GM19324 (cell line): ENCODE data around the gene PDIA6.
"Not testable (repeated sequence)": the region's sequence is repeated elsewhere in the genome, so short reads cannot be mapped to it uniquely, and the experiment has no call there.

Experiments used
- ATAC-seq: cut with Tn5 transposase; IDR thresholded peaks from one replicate; pipeline ENCODE4 v1.9.1; 2021; ENCODE audit warnings: mild to moderate bottlenecking, moderate library complexity; ENCODE audit not compliant: unreplicated experiment, low FRiP score

The PDIA6 gene

GRCh38 chr2:10834068-10834655 is 21.6 kb upstream of the PDIA6 start:
- no peak for ATAC-seq

DNA sequence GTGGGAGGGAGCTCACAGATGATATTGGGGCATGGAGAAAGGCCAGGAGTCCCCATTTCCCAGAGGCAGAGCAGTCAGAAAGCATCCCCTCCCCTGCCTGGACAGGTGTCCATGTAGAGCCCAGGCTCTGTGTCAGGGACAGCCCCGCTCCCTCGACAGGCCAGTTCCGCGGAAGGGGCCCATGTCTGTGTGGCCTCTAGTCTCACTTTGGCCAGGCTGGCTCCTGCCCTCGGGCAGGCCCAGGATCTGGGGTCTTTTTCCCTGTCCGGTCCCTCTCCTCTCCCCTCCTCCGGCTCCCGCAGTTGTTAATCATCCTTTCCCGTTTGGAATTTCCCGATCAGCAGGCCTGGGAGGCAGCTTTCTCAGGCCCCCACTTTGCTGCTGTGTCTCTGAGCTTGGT is 20.4 kb upstream of the PDIA6 start:
- no peak for ATAC-seq

DNA sequence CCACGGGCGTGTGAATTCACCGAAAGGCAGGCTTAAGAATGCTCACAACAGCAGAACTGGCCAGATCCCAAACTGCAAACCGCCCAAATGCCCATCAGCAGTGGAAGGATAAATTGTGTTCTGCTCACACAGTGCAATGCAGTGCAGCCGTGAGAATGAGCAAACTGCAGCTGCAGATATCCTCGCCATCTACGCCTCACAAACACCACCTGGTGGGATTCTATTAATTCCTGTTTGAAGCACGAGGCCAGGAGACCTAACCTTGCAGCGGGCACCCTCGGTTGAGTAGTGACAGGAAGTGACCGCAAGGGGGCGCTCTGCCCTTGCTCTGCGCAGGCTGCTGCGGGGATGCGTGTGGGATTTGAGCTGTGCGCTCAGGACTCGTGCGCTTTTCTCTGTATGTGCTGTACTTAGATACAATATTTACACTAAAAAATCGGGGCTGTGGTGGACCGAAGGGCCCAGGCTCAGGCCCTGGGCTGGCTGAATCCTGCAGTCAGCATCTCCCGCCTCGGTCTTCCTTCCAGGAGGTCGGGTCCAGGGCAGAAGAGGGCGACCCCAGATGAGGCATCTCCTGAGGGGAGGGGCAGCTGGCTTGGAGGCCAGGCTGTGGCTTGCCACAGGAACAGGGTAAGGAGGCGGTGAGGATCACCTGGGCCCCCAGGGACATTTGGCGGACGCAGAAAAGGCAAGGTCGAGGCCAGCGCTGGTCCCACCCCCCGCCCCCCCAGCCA is 19.8 kb upstream of the PDIA6 start:
- ATAC-seq: peak; percentile 72

GRCh38 chr2:10831400-10831985 is 18.9 kb upstream of the PDIA6 start:
- no peak for ATAC-seq

DNA sequence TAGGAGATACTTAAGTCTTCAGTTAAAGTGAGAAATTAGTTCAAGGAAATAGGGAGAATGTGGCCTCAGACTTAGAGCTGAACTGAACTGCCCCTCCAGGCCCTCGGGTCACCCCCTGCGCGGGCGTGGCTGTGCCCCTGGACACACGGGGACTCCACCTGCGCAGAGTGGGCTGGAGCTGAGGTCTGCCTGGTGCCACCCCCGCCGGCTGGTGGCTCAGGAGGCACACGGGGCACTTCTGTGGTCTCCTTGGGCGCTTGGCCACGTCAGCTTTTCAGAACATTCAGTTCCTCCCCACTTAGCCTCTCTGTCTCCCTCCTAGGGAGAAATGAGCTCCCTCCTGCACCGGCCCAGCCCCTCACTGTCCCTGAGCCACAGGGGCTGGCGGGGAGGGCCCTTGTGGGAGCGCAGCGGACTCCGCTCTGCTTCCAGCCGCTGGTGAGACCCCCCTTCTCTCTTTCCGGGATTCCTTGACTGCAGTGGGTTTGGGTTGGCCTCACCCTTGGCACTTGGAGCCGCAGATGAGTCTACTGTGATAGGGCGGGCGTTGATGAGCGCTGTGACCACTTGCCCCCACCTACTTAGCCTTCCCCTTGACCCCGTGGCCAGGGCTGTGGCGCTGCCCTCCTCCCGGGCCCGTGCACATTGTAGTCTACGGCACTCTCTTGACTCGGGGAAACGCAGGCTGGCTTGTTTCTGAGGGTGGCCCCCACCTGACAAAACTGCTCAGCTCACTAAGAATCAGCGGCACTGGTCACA is 18.2 kb upstream of the PDIA6 start:
- ATAC-seq: no peak

DNA sequence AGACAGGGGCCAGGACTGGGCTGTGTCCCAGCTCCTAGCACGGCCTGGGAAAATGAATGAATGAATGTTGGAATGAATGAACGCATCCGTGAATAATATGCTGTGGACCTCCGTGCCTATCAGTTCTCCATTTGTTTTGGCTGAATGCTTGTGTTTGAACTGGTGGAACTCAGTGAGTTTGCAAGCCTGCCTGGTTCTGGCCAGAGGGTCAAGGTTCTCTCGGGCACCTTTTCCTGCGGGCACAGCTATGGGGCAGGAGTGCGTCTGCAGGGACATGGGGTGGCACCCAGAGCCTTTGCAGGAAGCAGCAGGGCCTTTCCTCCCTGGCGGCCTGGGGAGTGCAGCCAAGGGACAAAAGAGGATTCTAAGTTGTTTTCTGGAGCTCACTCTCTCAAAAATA is 17.6 kb upstream of the PDIA6 start:
- ATAC-seq: no peak

DNA sequence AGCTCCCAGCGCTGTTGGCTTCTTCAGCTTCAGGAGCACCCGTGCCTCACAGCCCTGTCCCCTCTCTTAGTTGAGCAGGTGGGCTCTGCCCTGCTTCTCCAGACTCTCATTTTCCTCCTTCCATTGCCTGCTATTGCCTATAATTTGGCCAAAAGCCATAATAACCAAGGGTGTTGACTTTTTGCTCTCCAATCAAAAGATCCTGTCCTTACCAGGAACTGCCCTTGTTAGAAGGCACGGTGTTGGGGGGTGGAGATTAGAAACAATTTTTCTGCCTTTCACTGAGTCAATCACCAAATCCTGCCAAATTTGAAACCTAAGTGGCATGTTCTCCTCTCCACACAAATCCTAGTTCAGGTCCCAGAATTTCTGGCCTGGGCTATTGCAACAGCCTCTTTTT is 16.7 kb upstream of the PDIA6 start:
- no peak for ATAC-seq

DNA sequence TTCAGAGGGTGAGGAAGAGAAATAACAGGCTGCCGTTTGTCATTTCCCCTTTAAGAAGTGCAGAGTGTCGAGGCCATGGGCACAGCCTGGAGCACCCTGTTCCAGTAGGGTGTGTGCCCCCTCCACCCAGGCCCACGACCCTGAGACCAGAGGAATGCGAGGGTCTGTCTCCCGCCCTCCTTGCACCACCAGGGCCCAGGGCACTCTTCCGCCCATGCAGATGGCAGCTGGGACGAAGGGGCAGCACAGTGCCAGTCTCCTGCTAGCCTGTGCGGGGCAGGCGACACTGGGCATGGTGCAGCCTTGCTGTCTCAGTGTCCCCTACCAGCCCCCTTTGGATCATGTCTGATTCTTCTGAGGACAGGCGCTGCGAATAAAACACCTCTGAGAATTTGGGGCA is 15.8 kb upstream of the PDIA6 start:
- no peak for ATAC-seq

- no peak for ATAC-seq
Measured at GRCh38 chr2:10826625-10827024, 14.0 kb upstream of the PDIA6 start.

- ATAC-seq: no peak
Measured at GRCh38 chr2:10826026-10826425, 13.4 kb upstream of the PDIA6 start.

GRCh38 chr2:10824191-10824590 is 11.6 kb upstream of the PDIA6 start:
- ATAC-seq: no peak

DNA sequence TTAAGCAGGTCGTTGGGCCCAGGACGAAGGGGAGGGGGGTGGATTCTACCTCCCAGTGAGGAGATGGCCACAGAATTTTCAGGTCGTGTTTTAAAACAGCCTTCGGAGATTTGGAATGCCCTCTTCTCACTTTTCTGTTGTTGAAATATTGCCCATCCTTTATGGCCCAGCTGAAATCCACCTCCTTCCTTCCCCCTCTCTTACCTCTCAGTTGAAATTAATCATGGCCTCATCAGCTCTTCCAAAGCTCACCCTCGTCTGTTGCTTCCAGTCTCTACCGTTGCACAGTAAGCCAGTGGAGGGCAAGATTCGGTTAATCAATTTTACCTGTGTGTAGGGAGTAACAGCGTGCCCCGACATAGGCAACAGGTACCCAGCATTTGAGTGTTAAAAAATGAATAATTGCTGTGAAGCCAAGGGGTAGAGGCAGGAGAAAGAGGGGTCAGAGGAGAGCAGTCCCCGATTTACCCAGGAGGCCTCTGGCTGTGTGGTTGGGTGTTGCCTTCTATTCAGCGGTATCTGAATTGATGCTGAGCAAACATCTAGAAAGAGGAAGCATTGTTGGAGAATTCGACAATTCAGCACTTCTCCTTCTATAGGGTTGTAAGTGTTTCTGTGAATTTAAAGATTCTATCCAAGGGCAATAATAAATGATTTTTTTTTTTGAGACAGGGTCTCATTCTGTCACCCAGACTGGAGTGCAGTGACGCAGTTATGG is 8.6 kb upstream of the PDIA6 start:
- no peak for ATAC-seq

DNA sequence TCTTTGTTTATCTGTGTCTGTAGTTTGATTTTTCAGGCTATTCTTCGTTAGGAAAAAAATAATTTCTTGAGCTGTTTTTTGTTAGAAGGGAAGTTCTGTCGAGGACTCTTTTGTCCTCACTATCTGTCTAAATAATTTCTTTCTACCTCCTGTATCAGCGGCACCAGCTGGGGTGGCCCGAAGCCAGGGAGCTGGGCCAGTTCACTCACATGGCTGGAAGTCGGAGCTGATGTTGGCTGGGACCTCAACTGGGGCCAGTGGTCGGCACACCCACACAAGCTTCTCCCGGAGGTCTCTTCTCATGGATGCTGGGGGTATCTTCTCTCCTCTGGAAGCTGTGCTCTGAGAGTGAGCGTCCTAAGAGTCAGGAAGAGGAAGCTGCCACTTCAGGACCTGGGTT is 8.0 kb upstream of the PDIA6 start:
- ATAC-seq: no peak

DNA sequence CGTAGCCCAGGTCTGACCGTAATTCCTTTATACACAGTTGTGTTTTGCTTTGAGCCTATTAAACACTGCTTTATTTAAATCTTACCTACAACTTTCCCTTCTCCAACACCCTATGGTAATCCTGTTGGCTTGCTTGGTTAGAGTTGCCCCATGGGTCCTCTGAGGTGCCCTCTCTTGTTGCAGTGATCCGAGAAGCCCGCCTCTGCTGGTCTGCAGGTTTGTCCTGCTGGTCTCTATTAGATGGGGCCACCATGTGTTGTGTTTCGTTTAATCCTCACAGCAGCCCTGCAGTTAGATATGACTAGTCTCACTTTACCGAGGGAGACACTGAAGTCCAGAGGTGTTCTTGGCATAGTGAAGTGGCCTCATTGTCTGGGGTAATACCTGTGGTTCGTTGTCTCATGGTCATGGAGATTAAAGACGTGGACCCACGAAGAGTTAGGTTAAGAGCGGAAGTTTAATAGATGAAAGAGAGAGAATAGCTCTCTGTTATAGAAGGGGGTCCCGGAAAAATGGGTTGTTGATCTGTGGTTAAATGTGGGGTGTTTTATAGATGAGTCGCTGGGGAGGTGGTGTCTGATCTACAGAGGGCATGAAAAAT is 7.2 kb upstream of the PDIA6 start:
- no peak for ATAC-seq

GRCh38 chr2:10818984-10819383 is 6.4 kb upstream of the PDIA6 start:
- no peak for ATAC-seq

GRCh38 chr2:10818305-10818704 is 5.7 kb upstream of the PDIA6 start:
- ATAC-seq: not testable (repeated sequence)

DNA sequence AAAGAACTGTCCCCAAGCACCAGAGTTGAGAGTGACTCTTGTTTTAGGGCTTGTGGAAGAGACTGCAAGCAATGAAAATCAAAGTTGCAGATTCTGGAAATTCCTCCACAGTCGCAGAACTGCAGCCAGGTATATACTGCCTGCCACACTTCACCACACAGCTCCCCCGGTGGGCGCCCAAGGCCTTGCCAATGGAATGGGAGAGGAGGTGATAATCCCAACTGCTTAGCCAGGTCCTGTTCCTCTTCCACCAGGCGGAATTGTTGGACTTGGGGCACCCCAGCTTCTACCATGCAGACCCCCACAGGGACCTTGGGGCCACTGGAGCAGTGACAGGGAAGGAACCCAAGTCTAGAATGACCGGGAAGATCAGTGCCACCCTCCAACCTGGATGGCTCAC is 4.8 kb upstream of the PDIA6 start:
- ATAC-seq: no peak

DNA sequence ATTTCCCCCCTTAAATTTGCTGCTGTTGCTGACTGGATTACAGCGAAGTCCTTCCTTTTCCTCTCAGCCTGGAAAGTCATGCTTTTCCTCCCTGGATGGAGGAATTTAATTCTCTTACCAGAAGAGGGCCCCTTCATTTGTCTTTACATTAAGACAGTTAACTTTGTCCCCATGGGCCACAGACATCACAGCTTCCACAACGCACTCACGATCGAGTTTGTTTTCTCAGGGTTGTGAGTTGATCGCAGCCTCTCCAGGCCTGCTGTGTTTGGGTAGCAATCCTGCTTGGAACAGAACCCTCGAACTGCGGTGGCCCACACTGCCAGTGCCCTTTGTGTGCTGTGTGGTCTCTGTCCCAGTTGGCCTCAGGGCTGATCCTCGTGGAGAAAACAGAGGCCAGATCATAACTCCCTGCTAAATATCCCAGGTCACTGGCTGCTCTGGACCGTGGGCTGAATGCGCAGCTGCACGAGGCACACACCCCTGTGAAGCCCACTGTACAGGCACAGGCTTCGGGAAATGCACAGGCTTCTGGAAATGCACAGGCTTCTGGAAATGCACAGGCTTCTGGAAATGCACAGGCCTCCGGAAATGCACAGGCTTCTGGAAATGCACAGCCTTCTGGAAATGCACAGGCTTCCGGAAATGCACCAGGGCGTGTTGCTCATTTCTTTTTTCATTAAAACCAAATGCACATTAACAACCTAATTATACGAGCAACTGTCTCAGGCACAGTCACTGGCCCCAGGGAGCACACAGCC is 2.2 kb upstream of the PDIA6 start:
- no peak for ATAC-seq

DNA sequence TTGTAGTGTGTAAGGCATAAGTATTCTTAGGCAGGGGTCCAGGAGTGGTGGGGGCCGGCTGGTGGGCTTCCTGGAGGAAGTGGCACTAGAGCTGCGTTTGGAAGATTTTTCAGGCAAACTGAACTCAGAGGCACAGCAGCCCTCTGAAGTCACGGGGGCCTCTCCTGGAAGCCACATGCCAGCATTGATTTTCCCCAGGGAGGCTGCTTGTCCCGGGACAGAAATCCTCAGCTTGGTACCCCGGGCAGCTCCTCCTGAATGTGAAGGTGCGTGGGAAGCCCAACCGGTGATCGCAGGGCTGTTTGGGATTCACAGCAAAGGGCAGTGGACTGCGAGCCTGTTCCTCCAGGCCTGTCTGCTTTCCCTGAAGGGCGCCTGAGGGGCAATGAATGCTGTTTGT is 1.6 kb upstream of the PDIA6 start:
- ATAC-seq: no peak
